OCI-LY3 (cell line): Measurements from ENCODE around the gene ENPP1.
"Not testable (repeated sequence)": the region's sequence is repeated elsewhere in the genome, so short reads cannot be mapped to it uniquely, and the experiment has no call there.

Experiments
- H2AFZ ChIP-seq: fragments of 200-600, 300-600 bp; shearing (Covaris generic); 2 replicates; pipeline ENCODE4 v1.6.0; 2014; ENCODE audit warnings: antibody characterized with exemption, low read depth, low read length
- H3K27ac ChIP-seq: fragments of 200-600, 300-600 bp; sonication (generic); 2 replicates; pipeline ENCODE4 v1.5.1; 2014; ENCODE audit warnings: mild to moderate bottlenecking, low read length, moderate library complexity, mixed read lengths
- H3K27me3 ChIP-seq: fragments of 200-600, 300-600 bp; sonication (generic); 2 replicates; pipeline ENCODE4 v1.6.1; 2014; ENCODE audit warnings: low read depth, low read length, mixed read lengths
- H3K36me3 ChIP-seq: fragments of 200-600, 300-600 bp; sonication (generic); replicated peaks from 2 replicates; pipeline ENCODE3; 2014; ENCODE audit warnings: low read depth, low read length, mixed read lengths
- H3K4me1 ChIP-seq: fragments of 300-600, 200-600 bp; sonication (generic); 2 replicates; pipeline ENCODE4 v1.6.1; 2014; ENCODE audit warnings: low read length, mixed read lengths
- H3K4me2 ChIP-seq: fragments of 200-600, 300-600 bp; sonication (generic); 2 replicates; pipeline ENCODE4 v1.6.1; 2014; ENCODE audit warnings: low read length, mixed read lengths
- H3K4me3 ChIP-seq: fragments of 300-600, 200-600 bp; sonication (generic); 2 replicates; pipeline ENCODE4 v1.5.1; 2014; ENCODE audit warnings: antibody characterized with exemption, mild to moderate bottlenecking, low read length, moderate library complexity
- H3K79me2 ChIP-seq: fragments of 300-600, 200-600 bp; shearing (Covaris generic); 2 replicates; pipeline ENCODE4 v1.6.1; 2014; ENCODE audit warnings: mild to moderate bottlenecking, low read length, mixed read lengths
- H3K9ac ChIP-seq: fragments of 300-600, 200-600 bp; shearing (Covaris generic); 2 replicates; pipeline ENCODE4 v1.6.0; 2014; ENCODE audit warnings: mild to moderate bottlenecking, low read length, moderate library complexity
- H3K9me3 ChIP-seq: fragments of 200-600, 300-600 bp; shearing (Covaris generic); 2 replicates; pipeline ENCODE4 v1.6.1; 2014; ENCODE audit warnings: low read length, mixed read lengths; ENCODE audit not compliant: insufficient read depth
- H4K20me1 ChIP-seq: fragments of 200-600, 300-600 bp; sonication (generic); 2 replicates; pipeline ENCODE4 v1.6.1; 2016; ENCODE audit warnings: low read length, mixed read lengths; ENCODE audit not compliant: insufficient read depth
- CTCF ChIP-seq: fragments of 200-600, 300-600 bp; sonication (generic); IDR thresholded peaks from 2 replicates; pipeline ENCODE4 v1.5.1; 2014; ENCODE audit warnings: antibody characterized with exemption, low read length, low read depth
- EZH2phosphoT487 ChIP-seq: fragments of 200-600 bp; shearing (Covaris generic); IDR thresholded peaks from 2 replicates; pipeline ENCODE4 v1.6.1; 2018; ENCODE audit warnings: antibody characterized with exemption, mixed run types, low read depth

ENPP1 gene

DNA sequence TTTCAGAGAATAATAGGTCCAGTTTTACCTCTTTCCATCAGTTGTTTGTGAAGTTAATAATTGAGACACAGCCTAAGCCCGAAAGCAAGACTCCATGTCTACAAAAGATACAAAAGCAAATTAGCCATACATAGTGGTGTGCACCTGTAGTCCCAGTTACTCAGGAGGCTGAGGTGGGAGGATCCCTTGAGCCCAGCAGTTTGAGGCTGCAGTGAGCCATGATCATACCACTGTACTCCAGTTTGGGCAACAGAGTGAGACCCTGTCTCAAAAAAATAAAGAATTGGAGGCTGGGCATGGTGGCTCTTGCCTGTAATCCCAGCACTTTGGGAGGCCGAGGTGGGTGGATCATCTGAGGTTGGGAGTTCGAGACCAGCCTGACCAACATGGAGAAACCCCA, 101.0 kb downstream of the ENPP1 start:
- not testable (repeated sequence) for H3K4me1 ChIP-seq, H4K20me1 ChIP-seq, H3K27ac ChIP-seq, H3K4me2 ChIP-seq, H3K36me3 ChIP-seq, H3K4me3 ChIP-seq, H3K79me2 ChIP-seq, H3K9ac ChIP-seq, H2AFZ ChIP-seq, H3K9me3 ChIP-seq
- H3K27me3 ChIP-seq = peaks cover 26% of the 10 kb centered on the region

GRCh38 chr6:131909408-131910218, 101.8 kb downstream of the ENPP1 start:
- Histone ChIP-seq H3K4me3 (no peak overlapping the region), H3K9ac (no peak overlapping the region), H4K20me1 (no peaks in the 10 kb centered on the region), H3K27ac (no peak overlapping the region), H3K27me3 (peaks cover 26% of the 10 kb centered on the region), H3K9me3 (no peaks in the 10 kb centered on the region), H3K4me2 (no peak overlapping the region), H3K36me3 (no peaks in the 10 kb centered on the region), H3K79me2 (no peaks in the 10 kb centered on the region), H2AFZ (no peak overlapping the region), H3K4me1 (no peaks in the 10 kb centered on the region; the same call in 1 of the 2 replicates)
- TF ChIP-seq EZH2phosphoT487 (no peak), CTCF (peak; percentile 70)

DNA sequence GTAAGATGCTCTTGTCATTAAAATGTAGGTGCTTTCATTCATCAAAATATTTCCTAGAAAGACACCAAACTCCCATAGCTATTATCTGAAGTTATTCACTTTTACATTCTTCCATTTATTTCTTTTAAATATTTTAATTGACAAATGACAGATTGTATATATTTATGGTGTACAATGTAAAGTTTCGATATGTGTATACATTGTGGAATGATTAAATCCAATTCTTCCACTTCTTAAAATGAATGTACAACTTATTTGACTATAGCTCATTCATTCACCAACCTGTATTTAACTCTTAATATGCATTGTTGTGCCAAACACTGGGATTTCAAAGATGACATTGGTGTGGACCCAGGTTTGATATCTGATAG, 102.4 kb downstream of the ENPP1 start:
- H3K36me3 ChIP-seq = no peaks in the 10 kb centered on the region
- H3K4me1 ChIP-seq = peaks cover 3% of the 10 kb centered on the region; the same call in 1 of the 2 replicates
- no peak overlapping the region for H3K27ac ChIP-seq
- H3K27me3 ChIP-seq = peaks cover 26% of the 10 kb centered on the region
- TF ChIP-seq CTCF (no peak), EZH2phosphoT487 (no peak)
- no peak overlapping the region for H2AFZ ChIP-seq
- H3K4me3 ChIP-seq = no peak overlapping the region
- H3K79me2 ChIP-seq = no peaks in the 10 kb centered on the region
- H3K9me3 ChIP-seq = no peaks in the 10 kb centered on the region
- no peak overlapping the region for H3K4me2 ChIP-seq
- no peaks in the 10 kb centered on the region for H4K20me1 ChIP-seq
- no peak overlapping the region for H3K9ac ChIP-seq

DNA sequence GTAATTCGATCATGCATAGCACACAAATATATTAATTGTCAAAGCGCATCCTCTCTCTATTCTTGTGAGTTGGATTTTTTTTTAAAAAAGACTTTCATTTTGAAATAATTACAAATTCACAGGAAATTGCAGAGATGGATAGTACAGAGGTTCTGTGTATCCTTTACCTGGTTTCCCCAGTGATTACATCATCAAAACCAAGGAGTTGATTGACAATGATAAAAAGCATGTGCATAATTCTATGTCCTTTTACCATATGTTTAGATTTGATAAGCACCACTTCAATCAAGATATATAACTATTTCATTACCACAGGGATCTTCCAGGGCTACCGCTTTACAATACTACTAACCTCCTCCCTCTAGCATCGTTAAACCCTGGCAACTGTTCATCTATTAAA, 103.1 kb downstream of the ENPP1 start:
- Histone ChIP-seq H3K9ac (no peak overlapping the region), H3K79me2 (no peaks in the 10 kb centered on the region), H3K9me3 (no peaks in the 10 kb centered on the region), H2AFZ (no peak overlapping the region), H3K36me3 (no peaks in the 10 kb centered on the region), H3K4me1 (peaks cover 7% of the 10 kb centered on the region; the same call in 1 of the 2 replicates), H3K4me2 (no peak overlapping the region), H3K27ac (no peak overlapping the region), H3K27me3 (peaks cover 26% of the 10 kb centered on the region), H3K4me3 (no peak overlapping the region), H4K20me1 (no peaks in the 10 kb centered on the region)
- no peak for TF ChIP-seq EZH2phosphoT487
- no peak for TF ChIP-seq CTCF
